ENCODE data around the gene TRIM67. TPM values are rescaled to one million over a fixed set of nuclear protein-coding genes. Genes with fewer than 3 reads are reported as not detected.
A peak's percentile ranks its signal among the peaks of the same experiment; 100 is the strongest.

TRIM67 gene
- total and polyA plus RNA-seq, 9 of the 15 experiments (the other 6 are each of a cell fraction or from before 2014, with no cell fraction given) = 0.04 to 0.60 (median 0.31) TPM

DNA sequence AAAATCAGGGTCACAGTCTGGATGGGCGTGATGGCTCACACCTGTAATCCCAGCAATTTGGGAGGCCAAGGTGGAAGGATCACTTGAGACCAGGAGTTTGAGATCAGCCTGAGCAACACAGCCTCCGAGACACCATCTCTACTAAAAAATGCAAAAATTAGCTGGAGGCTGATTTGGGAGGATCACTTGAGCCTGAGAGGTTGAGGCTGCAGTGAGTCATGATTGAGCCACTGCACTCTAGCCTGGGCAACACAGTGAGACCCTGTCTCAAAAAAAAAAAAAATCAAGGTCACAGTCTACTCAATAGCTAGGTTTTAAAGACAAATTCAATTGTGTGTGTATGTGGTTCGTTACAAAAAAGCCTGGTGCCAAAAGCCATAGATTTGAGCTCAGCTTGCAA is 34.4 kb downstream of the TRIM67 start:
- no peak overlapping the region for H3K27ac ChIP-seq (ENCODE audit: extremely low read depth, low read depth, low read length)
- H3K4me2 ChIP-seq (ENCODE audit: insufficient read depth, low read length) = no peak overlapping the region
- DNase-seq (ENCODE audit: extremely low read depth in 1 of 4, low spot score in 3 of 4) = no peak
- no peaks in the 10 kb centered on the region for H3K79me2 ChIP-seq (ENCODE audit: control insufficient read depth, insufficient read depth, low read length)
- H3K36me3 ChIP-seq (ENCODE audit: control insufficient read depth, insufficient read depth, low read length) = no peaks in the 10 kb centered on the region
- WGBS (ENCODE audit: insufficient coverage, low coverage, missing lambda C conversion rate) = 46% methylated on average over 3 of the region's 3 CpGs
- TF ChIP-seq ZNF121 (CRISPR knock-in tag; conservative IDR thresholded peaks at IDR 0.05) (peak; percentile 90), KAT2B (IDR thresholded peaks at IDR 0.05; ENCODE audit: low read depth, low read length) (no peak)
- no peak overlapping the region for H3K4me3 ChIP-seq
- intact Hi-C loops (cut with micrococcal nuclease) (no loop called here), in situ Hi-C loops (cut with MboI) (no loop called here)
- H3K9ac ChIP-seq (ENCODE audit: insufficient read depth in 1 of 2, low read depth in 2 of 2, low read length in 2 of 2) = no peak overlapping the region
- no peak for ATAC-seq
- H3K4me1 ChIP-seq (replicated peaks in 1 of 2; ENCODE audit: control insufficient read depth in 2 of 2, insufficient read depth in 2 of 2, low read length in 2 of 2) = peaks cover 21 to 41% of the 10 kb centered on the region in 2 experiments
- H3K27me3 ChIP-seq (ENCODE audit: control insufficient read depth in 2 of 2, insufficient read depth in 2 of 2, low read length in 2 of 2) = peaks cover 0 to 13% of the 10 kb centered on the region in 2 experiments; a peak in 2 of 5 replicates
- no peaks in the 10 kb centered on the region for H3K9me1 ChIP-seq (ENCODE audit: control insufficient read depth, insufficient read depth, low read length)
- ChIA-PET CTCF (ENCODE audit: low intra/inter-chr PET ratio) (no interaction called here), POLR2A (interaction anchor here (0.6 to 1.4 kb wide), 4 partner anchors 8 to 121 kb away, joined by 3 to 4 read pairs (median 3); no protein-coding TSS in a partner anchor)
- FAIRE-seq = no peak
- BruUV-seq (replicated peaks) = no TSS peak
- H3K9me3 ChIP-seq (replicated peaks; ENCODE audit: control insufficient read depth, insufficient read depth, low read depth, low read length) = no peaks in the 10 kb centered on the region
- no peak overlapping the region for H2AFZ ChIP-seq (ENCODE audit: low read depth, low read length)
- peaks cover 11% of the 10 kb centered on the region for H4K20me1 ChIP-seq (replicated peaks; ENCODE audit: control insufficient read depth, insufficient read depth, low read length)

DNA sequence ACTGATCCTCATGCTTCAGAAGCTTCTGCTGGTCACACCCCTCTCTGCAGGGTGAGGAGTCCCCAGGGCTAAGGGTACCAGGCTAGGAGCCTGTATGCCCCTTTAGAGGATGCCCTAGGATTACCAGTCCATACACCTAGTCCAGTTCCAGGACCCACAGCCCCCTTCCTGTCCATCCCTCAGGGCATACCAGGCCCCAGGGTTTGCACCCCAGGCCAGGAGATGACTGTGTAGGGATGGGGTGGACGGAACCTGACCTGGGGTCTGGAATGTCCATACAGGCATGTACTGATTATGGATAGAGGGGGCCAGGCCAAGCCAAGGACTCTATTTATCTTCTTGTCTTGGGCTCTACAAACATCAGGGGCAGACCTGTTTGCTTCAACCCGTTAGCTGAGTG is 34.9 kb downstream of the TRIM67 start:
- in situ Hi-C loops (cut with MboI) = no loop called here

More for the DNA sequence above, 34.9 kb downstream of the TRIM67 start:
- ChIA-PET CTCF (ENCODE audit: low intra/inter-chr PET ratio) (no interaction called here), POLR2A (interaction anchor here (0.5 to 1.4 kb wide), 4 partner anchors 9 to 919 kb away, joined by 3 to 4 read pairs (median 4); no protein-coding TSS in a partner anchor)
- H3K27me3 ChIP-seq (ENCODE audit: control insufficient read depth in 2 of 2, insufficient read depth in 2 of 2, low read length in 2 of 2) = peaks cover 0 to 9% of the 10 kb centered on the region in 2 experiments; a peak in 2 of 5 replicates
- intact Hi-C loops (cut with micrococcal nuclease) = no loop called here
- H2AFZ ChIP-seq (ENCODE audit: low read depth, low read length) = no peak overlapping the region
- no peak overlapping the region for H3K4me3 ChIP-seq
- H3K9ac ChIP-seq (ENCODE audit: insufficient read depth in 1 of 2, low read depth in 2 of 2, low read length in 2 of 2) = no peak overlapping the region
- ATAC-seq (no peak), FAIRE-seq (no peak), DNase-seq (ENCODE audit: extremely low read depth in 1 of 4, low spot score in 3 of 4) (no peak)
- H4K20me1 ChIP-seq (replicated peaks; ENCODE audit: control insufficient read depth, insufficient read depth, low read length) = peaks cover 11% of the 10 kb centered on the region
- H3K27ac ChIP-seq (ENCODE audit: extremely low read depth, low read depth, low read length) = no peak overlapping the region
- no peaks in the 10 kb centered on the region for H3K9me1 ChIP-seq (ENCODE audit: control insufficient read depth, insufficient read depth, low read length)
- H3K79me2 ChIP-seq (ENCODE audit: control insufficient read depth, insufficient read depth, low read length) = no peaks in the 10 kb centered on the region
- WGBS (ENCODE audit: insufficient coverage, low coverage, missing lambda C conversion rate) = 40% methylated on average over 2 of the region's 2 CpGs
- H3K36me3 ChIP-seq (ENCODE audit: control insufficient read depth, insufficient read depth, low read length) = no peaks in the 10 kb centered on the region
- H3K4me2 ChIP-seq (ENCODE audit: insufficient read depth, low read length) = no peak overlapping the region
- TF ChIP-seq GATAD2B (IDR thresholded peaks at IDR 0.05; ENCODE audit: borderline replicate concordance) = no peak
- TF ChIP-seq ZC3H4 (CRISPR knock-in tag; IDR thresholded peaks at IDR 0.05; ENCODE audit: borderline replicate concordance) = no peak
- no TSS peak for BruUV-seq (replicated peaks)
- peaks cover 25 to 45% of the 10 kb centered on the region in 2 experiments for H3K4me1 ChIP-seq (replicated peaks in 1 of 2; ENCODE audit: control insufficient read depth in 2 of 2, insufficient read depth in 2 of 2, low read length in 2 of 2)
- H3K9me3 ChIP-seq (replicated peaks; ENCODE audit: control insufficient read depth, insufficient read depth, low read depth, low read length) = no peaks in the 10 kb centered on the region

All from K562 (cell line).